Erythroblast (primary cell): ENCODE results near the gene PRKCE.

ENCODE experiments used
- GATA1 ChIP-seq: IDR thresholded peaks from 2 replicates; pipeline ENCODE4 v1.6.1; 2011; ENCODE audit warnings: low read depth, mild to moderate bottlenecking, control low read depth, low read length, moderate library complexity
- POLR2A ChIP-seq: IDR thresholded peaks from 2 replicates; pipeline ENCODE4 v1.6.1; 2011; ENCODE audit warnings: mild to moderate bottlenecking, low read length

DNA sequence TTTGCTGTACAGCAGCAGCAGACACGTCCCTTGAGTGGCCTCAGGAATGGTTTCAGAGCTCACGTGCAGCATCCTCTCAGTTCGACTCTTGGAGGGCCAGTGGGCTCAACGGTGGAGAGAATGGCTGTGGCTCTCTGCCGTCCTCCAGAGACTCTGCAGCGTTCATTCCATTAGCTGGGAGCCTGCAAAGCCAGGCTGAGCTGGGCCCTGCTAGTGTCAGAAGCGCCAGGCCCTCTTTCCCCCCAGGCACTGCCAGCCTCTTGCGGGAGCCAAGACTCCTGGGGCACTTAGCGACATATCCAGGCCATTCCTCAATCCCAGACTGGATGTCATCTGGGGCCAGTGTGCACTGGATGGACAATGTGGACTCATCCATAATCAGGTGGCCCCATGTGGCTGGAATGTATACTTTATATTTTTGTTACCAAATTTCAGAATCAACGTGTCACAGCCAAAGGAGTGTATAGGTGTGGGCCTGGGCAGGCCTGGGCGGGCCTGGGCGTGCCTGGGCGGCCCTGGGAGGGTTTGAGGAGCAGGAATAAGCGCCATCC lies 520.6 kb downstream of the PRKCE start:
- TF ChIP-seq POLR2A (no peak), GATA1 (no peak)
